NCI-H524 (cell line): Measurements from ENCODE around the gene OR2B6.
"Not testable (repeated sequence)": the region's sequence is repeated elsewhere in the genome, so short reads cannot be mapped to it uniquely, and the experiment has no call there.

Source experiments
- DNase-seq, 2 experiments: peaks; one replicate each; lab custom pipeline; 2025; lab: John Stamatoyannopoulos, UW

Gene OR2B6

DNA sequence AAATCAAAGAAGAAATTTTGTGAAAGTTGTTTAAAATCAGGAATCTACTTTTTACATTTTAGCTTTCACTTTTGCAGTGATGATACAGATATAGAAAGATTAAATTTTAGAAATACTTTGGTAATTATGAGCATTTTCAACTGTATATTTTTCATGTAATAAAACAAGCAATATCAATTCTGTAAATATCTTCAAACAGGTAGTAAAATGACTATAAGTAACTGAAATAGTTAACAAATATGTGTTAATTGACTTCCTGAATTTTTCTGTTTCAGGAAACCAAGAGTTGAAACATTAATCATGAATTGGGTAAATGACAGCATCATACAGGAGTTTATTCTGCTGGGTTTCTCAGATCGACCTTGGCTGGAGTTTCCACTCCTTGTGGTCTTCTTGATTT lies at the start of gene OR2B6:
Gene OR2B6, plus strand, starts transcription at position 301 of the 400 bp plus-strand sequence. Its CDS starts 0 bp downstream, at position 301.
- no peak for DNase-seq

GRCh38 chr6:27908017-27908416 lies 49.0 kb upstream of the OR2B6 start:
- DNase-seq: peak in 1 of 2 experiments; percentile 12

- DNase-seq: no peak
Observed at GRCh38 chr6:27911956-27912446, 45.0 kb upstream of the OR2B6 start, which contains the start of gene OR2B2. Gene OR2B2, minus strand, starts transcription at chr6:27912396. Its CDS starts 77 bp downstream, at chr6:27912319.

DNA sequence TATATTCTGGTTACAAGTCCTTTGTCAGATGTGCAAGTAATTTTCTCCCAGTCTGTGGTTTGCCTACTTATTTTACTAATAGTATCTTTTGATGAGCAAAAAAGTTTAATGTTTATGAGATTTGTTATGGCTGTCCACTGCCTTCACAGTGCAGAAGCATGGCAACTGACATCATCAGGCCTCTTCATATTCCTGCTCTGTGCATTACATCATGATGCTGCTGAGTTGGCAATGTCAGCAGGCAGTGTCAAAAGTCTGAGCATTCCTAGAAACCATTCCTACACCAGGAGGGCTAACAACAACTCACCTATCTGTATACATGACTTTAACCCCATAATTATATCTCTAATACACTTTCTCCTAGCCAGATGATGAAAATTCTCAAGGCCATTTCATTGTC lies 34.1 kb upstream of the OR2B6 start:
- no peak for DNase-seq

GRCh38 chr6:27924179-27924578 lies 32.9 kb upstream of the OR2B6 start:
- no peak for DNase-seq

DNA sequence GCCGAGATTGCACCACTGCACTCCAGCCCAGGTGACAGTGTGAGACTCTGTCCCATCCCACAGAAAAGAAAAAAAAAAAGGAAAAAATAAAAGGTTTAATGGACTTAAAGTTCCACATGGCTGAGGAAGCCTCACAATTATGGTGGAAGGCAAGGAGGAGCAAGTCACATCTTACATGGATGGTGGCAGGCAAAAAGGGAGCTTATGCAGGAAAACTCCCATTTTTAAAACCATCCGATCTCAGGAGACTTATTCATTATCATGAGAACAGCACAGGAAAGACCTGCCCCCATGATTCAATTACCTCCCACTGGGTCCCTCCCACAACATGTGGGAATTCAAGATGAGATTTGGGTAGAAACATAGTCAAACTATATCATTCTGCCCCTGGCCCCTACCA lies 29.0 kb upstream of the OR2B6 start:
- not testable (repeated sequence) for DNase-seq

- DNase-seq: not testable (repeated sequence)
Observed at GRCh38 chr6:27929930-27930329, 27.1 kb upstream of the OR2B6 start.

DNA sequence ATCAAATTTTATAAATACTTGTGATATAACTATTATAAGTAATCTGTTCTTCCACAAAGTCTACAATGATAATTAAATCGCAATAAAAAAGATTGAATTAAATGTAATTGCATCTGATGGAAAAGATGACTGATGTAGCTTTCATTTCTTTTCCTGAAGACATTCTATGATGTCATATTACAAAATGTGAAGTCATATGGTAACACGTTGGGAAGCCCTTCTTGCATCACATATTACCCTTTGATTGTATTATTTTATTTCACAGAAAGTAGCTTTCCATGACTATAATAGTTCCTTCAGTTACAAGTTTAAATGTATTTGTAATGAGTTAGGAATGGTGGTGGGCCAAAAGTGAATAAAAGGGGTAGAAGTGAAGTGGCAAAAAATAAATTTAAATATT lies 25.8 kb upstream of the OR2B6 start:
- DNase-seq: no peak

DNA sequence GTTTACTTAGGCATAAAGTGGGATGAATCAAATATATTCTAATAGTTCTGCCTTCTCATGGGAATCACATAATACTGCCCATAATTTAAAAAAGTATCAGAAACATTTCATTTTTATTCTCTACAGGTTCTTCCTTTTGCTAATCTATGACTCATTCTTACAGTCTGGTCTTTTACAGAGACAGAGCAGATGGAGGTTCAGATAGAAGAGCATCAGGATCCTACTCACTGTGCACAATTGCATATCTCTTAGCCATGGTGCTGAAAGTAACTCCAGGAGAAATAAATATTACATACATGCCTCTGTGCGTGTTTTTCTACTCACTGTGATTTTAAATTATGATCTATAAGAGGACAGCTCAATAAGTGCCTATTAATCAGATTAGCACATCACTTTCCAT lies 16.3 kb upstream of the OR2B6 start:
- DNase-seq: no peak

DNA sequence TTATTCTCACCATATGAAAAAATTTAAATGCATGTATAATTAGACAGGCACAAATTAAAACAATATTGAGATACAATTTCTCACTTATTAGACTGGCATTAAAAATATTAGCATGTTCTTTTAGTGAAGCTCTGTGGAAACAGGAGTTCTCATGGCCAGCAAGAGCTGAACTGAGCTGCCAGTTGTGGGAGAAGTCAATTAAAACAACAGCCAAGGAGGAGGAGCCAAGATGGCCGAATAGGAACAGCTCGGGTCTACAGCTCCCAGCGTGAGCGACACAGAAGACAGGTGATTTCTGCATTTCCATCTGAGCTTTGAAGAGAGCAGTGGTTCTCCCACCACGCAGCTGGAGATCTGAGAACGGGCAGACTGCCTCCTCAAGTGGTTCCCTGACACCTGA lies 14.0 kb upstream of the OR2B6 start:
- DNase-seq: not testable (repeated sequence)

DNA sequence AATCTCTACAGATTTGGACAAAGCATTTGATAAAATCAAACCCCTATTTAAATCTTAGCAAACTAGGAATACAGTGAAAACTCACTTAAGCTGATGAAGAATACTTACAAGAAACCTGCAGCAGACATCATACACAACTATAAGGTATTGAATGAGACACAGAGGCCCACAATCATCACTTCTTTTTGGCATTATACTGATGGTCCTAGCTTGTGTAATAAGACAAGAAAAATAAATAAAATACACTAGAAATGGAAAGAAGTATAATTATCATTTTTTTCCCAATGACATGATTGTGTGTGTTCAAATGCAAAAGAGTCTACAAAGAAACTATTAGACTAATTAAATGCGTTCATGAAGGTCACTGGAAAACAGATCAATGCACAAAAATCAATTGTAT lies 8.8 kb upstream of the OR2B6 start:
- DNase-seq: no peak

- DNase-seq: no peak
Observed at GRCh38 chr6:27951040-27951439, 6.0 kb upstream of the OR2B6 start.

- no peak for DNase-seq
Observed at GRCh38 chr6:27957516-27957915, 475 bp downstream of the OR2B6 start.

- DNase-seq: no peak
Observed at GRCh38 chr6:27962506-27962905, 5.5 kb downstream of the OR2B6 start.

DNA sequence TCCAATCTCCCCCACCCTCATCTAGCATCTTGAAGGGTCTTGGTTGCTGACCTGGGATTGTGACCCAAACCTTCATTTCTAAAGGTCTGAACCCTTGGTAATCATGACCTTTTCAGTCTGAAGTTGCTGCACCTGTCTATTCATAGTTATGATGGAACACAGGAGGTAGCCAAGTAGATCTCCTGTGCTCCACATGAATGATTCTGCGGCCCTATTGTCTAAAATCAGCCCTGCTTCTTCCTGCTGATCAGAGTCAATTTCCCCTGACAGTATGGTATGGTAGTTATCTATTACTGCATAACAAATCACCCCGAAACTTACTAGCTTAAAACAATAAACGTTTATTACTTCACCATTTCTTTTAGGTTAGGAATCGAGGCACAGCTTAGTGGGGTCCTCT lies 9.0 kb downstream of the OR2B6 start:
- DNase-seq: no peak

DNA sequence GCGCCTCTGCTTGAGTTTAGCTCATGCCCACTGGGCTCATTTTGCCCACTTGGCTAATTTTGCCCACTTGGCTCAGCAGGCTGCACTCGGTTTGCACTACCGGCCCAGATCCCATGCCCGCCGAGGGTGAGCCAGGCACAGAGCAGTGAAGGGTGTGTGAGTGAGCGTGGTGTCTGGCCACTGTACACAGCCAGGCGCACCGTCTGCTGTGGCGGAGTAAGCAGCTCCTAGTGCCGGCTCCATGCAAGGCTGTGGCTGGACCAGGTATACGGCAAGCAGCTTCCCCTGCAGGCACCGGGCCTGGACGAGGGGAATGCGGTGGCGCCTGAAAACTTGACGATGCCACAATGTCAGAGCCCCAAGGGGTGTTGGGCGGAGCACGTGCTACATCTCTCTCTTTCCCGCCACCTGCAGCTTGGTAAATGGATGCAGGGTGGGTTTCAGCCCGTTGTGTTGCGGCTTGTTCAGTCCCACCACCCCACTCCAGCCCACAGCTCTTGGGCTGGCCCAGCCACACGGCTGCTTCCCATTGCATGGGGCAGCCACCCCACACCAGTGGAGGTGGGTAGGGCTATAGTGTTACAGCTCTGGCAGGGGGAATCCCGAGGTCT lies 9.9 kb downstream of the OR2B6 start:
- DNase-seq: no peak

- DNase-seq: no peak
Observed at GRCh38 chr6:27970444-27970843, 13.4 kb downstream of the OR2B6 start.

DNA sequence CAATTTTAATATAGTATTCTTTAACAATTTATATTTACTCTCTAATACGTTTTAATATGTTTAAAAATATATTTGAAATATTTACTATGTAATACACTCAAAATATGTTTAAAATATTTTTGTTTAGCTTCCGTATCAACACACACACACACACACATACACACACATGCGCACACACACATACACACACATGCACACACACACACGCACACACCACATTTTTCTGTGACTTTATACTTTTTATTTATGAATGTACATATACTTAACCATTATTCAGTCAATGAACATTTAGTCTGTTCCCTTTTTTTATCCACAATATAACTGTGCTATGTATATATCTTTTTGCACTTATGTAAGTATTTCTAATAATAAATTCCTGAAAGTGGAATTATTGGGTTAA lies 15.7 kb downstream of the OR2B6 start:
- DNase-seq: no peak

GRCh38 chr6:27977387-27977786 lies 20.3 kb downstream of the OR2B6 start:
- DNase-seq: no peak

GRCh38 chr6:27978705-27979104 lies 21.7 kb downstream of the OR2B6 start:
- no peak for DNase-seq

GRCh38 chr6:27980111-27980510 lies 23.1 kb downstream of the OR2B6 start:
- no peak for DNase-seq

- DNase-seq: no peak
Observed at GRCh38 chr6:27986928-27987725, 30.1 kb downstream of the OR2B6 start.

- DNase-seq: no peak
Observed at GRCh38 chr6:27994616-27995015, 37.6 kb downstream of the OR2B6 start.
